ENCODE measurements around the gene JAM2.

The JAM2 gene

GRCh38 chr21:25717491-25718147 is 78.6 kb downstream of the JAM2 start:
- no peak for DNase-seq (ENCODE audit: low spot score)

- no peak for DNase-seq (ENCODE audit: low spot score)
Observed at GRCh38 chr21:25721987-25722386, 82.9 kb downstream of the JAM2 start.

- DNase-seq (ENCODE audit: low spot score): no peak
Observed at GRCh38 chr21:25722631-25723030, 83.6 kb downstream of the JAM2 start.

- no peak for DNase-seq (ENCODE audit: low spot score)
Observed at GRCh38 chr21:25732091-25732760, 93.2 kb downstream of the JAM2 start.

GRCh38 chr21:25733859-25734653 is 95.0 kb downstream of the JAM2 start:
- no peak for DNase-seq (ENCODE audit: low spot score)

GRCh38 chr21:25734654-25734903 is 95.5 kb downstream of the JAM2 start:
- no peak for DNase-seq (ENCODE audit: low spot score)

- peak; percentile 99 for DNase-seq (ENCODE audit: low spot score)
Observed at GRCh38 chr21:25734904-25735645, 96.0 kb downstream of the JAM2 start, which contains the start of the genes ATP5PF and GABPA. Gene ATP5PF (minus strand): TSS chr21:25734904. CDS start chr21:25729794, 5,110 bp downstream. Gene GABPA (plus strand): TSS chr21:25734972. CDS start chr21:25741599, 6,627 bp downstream.

- peak; percentile 86 for DNase-seq (ENCODE audit: low spot score)
Observed at GRCh38 chr21:25735646-25736597, 96.9 kb downstream of the JAM2 start.

- DNase-seq (ENCODE audit: low spot score): no peak
Observed at GRCh38 chr21:25737421-25737820, 98.4 kb downstream of the JAM2 start.

GRCh38 chr21:25742900-25743299 is 103.8 kb downstream of the JAM2 start:
- no peak for DNase-seq (ENCODE audit: low spot score)

- no peak for DNase-seq (ENCODE audit: low spot score)
Observed at GRCh38 chr21:25744854-25745253, 105.8 kb downstream of the JAM2 start.

- no peak for DNase-seq (ENCODE audit: low spot score)
Observed at GRCh38 chr21:25750085-25750484, 111.0 kb downstream of the JAM2 start.

- no peak for DNase-seq (ENCODE audit: low spot score)
Observed at GRCh38 chr21:25752416-25752815, 113.4 kb downstream of the JAM2 start.

- DNase-seq (ENCODE audit: low spot score): no peak
Observed at GRCh38 chr21:25756190-25756932, 117.3 kb downstream of the JAM2 start.

- no peak for DNase-seq (ENCODE audit: low spot score)
Observed at GRCh38 chr21:25757531-25757930, 118.5 kb downstream of the JAM2 start.

- DNase-seq (ENCODE audit: low spot score): no peak
Observed at GRCh38 chr21:25759573-25759972, 120.5 kb downstream of the JAM2 start.

GRCh38 chr21:25760061-25760460 is 121.0 kb downstream of the JAM2 start:
- no peak for DNase-seq (ENCODE audit: low spot score)

GRCh38 chr21:25760677-25761076 is 121.6 kb downstream of the JAM2 start:
- no peak for DNase-seq (ENCODE audit: low spot score)

- DNase-seq (ENCODE audit: low spot score): no peak
Observed at GRCh38 chr21:25764065-25764464, 125.0 kb downstream of the JAM2 start.
